WTC11 (cell line): ENCODE results near the gene NPLOC4. TPM values are rescaled to one million over a fixed set of nuclear protein-coding genes. Genes with fewer than 3 reads are reported as not detected.

Experiments
- ATAC-seq: fragments of 200-7000 bp; cut with Tn5 transposase; 2 replicates; pipeline ENCODE4 v1.10.0; 2021; ENCODE audit warnings: mild to moderate bottlenecking, moderate library complexity
- CTCF ChIA-PET: fragments of 300-600 bp; sonication (Branson Sonifier 250); formaldehyde crosslinking; loops from one replicate; lab custom pipeline; 2021; ENCODE audit warnings: antibody characterized with exemption; lab: Charles Lee
- POLR2A ChIA-PET: fragments of 350-600 bp; sonication (Branson Sonifier 250); formaldehyde crosslinking; loops from one replicate; lab custom pipeline; 2021; ENCODE audit warnings: antibody characterized with exemption; lab: Charles Lee
- DNase-seq: peaks from one replicate; pipeline ENCODE4 v3.0.0; 2021; ENCODE audit warnings: low spot score
- H3K27ac Mint-ChIP-seq: 2 replicates; pipeline ENCODE4 v1.8.0; 2021; ENCODE audit warnings: mixed read lengths
- H3K27me3 Mint-ChIP-seq: 2 replicates; pipeline ENCODE4 v1.8.0; 2021; ENCODE audit warnings: low read depth, mild to moderate bottlenecking, moderate library complexity, mixed read lengths
- H3K36me3 Mint-ChIP-seq: 2 replicates; pipeline ENCODE4 v1.8.0; 2021; ENCODE audit warnings: mixed read lengths
- H3K4me1 Mint-ChIP-seq: 2 replicates; pipeline ENCODE4 v1.8.0; 2022; ENCODE audit warnings: mixed read lengths
- H3K4me3 Mint-ChIP-seq: 2 replicates; pipeline ENCODE4 v1.8.0; 2021; ENCODE audit warnings: mild to moderate bottlenecking, moderate library complexity, mixed read lengths
- H3K9me3 Mint-ChIP-seq: 2 replicates; pipeline ENCODE4 v1.8.0; 2021; ENCODE audit warnings: mixed read lengths
- CREM ChIP-seq: sonication (generic); formaldehyde crosslinking; IDR thresholded peaks from 2 replicates; pipeline ENCODE4 v1.8.1; 2022; ENCODE audit warnings: mild to moderate bottlenecking, missing genetic modification reagents, moderate library complexity
- ERG ChIP-seq: fragments of 250-450 bp; sonication (Bioruptor Pico); IDR thresholded peaks from 2 replicates; pipeline ENCODE4 v1.8.0; 2021; ENCODE audit warnings: mild to moderate bottlenecking
- ESRRA ChIP-seq: sonication (generic); formaldehyde crosslinking; IDR thresholded peaks from 2 replicates; pipeline ENCODE4 v1.8.1; 2022; ENCODE audit warnings: mild to moderate bottlenecking, missing genetic modification reagents, borderline replicate concordance
- HMGA2 ChIP-seq: fragments of 250-450 bp; sonication (Bioruptor Pico); IDR thresholded peaks from 2 replicates; pipeline ENCODE4 v1.4.0; 2021; ENCODE audit warnings: mild to moderate bottlenecking, moderate library complexity
- IRF2 ChIP-seq: sonication (generic); formaldehyde crosslinking; IDR thresholded peaks from 2 replicates; pipeline ENCODE4 v1.8.0; 2022; ENCODE audit warnings: low read depth, missing genetic modification reagents, borderline replicate concordance
- KAT7 ChIP-seq: sonication (generic); formaldehyde crosslinking; IDR thresholded peaks from 2 replicates; pipeline ENCODE4 v1.8.1; 2023; ENCODE audit warnings: missing genetic modification reagents, mild to moderate bottlenecking, borderline replicate concordance
- NR2C2 ChIP-seq: sonication (generic); formaldehyde crosslinking; IDR thresholded peaks from 2 replicates; pipeline ENCODE4 v1.8.0; 2022; ENCODE audit warnings: mild to moderate bottlenecking, missing genetic modification reagents
- SMAD3 ChIP-seq: sonication (generic); formaldehyde crosslinking; IDR thresholded peaks from 2 replicates; pipeline ENCODE4 v1.8.0; 2022; ENCODE audit warnings: missing genetic modification reagents, mild to moderate bottlenecking, borderline replicate concordance
- TEAD4 ChIP-seq: sonication (generic); formaldehyde crosslinking; IDR thresholded peaks from 2 replicates; pipeline ENCODE4 v1.8.0; 2022; ENCODE audit warnings: mild to moderate bottlenecking, missing genetic modification reagents
- TP53 ChIP-seq: sonication (generic); formaldehyde crosslinking; IDR thresholded peaks from 2 replicates; pipeline ENCODE4 v1.8.1; 2023; ENCODE audit warnings: mild to moderate bottlenecking, missing genetic modification reagents
- ZBTB21 ChIP-seq: sonication (generic); formaldehyde crosslinking; IDR thresholded peaks from 2 replicates; pipeline ENCODE4 v1.8.1; 2023; ENCODE audit warnings: mild to moderate bottlenecking, missing genetic modification reagents, borderline replicate concordance
- ZNF232 ChIP-seq: sonication (generic); formaldehyde crosslinking; IDR thresholded peaks from 2 replicates; pipeline ENCODE4 v1.8.0; 2022; ENCODE audit warnings: mild to moderate bottlenecking, missing genetic modification reagents
- total RNA-seq: library from RNA; stranded (reverse); gene quantifications from 3 replicates; pipeline ENCODE4 v1.2.3, GENCODE V29; 2021
- TF ChIP-seq, protein P1 (sequence below): fragments of 200-600 bp; IDR thresholded peaks from 2 replicates; pipeline ENCODE4 v1.8.0; 2022; ENCODE audit warnings: antibody characterized with exemption
- TF ChIP-seq, protein P2 (sequence below): sonication (generic); formaldehyde crosslinking; IDR thresholded peaks from 2 replicates; pipeline ENCODE4 v1.8.0; 2023; ENCODE audit warnings: missing genetic modification reagents, mild to moderate bottlenecking, borderline replicate concordance
- TF ChIP-seq, protein P3 (sequence below): sonication (generic); formaldehyde crosslinking; IDR thresholded peaks from 2 replicates; pipeline ENCODE4 v1.8.1; 2022; ENCODE audit warnings: low read depth, missing genetic modification reagents, borderline replicate concordance
- TF ChIP-seq, protein P4 (sequence below): sonication (generic); formaldehyde crosslinking; IDR thresholded peaks from 2 replicates; pipeline ENCODE4 v1.8.1; 2023; ENCODE audit warnings: mild to moderate bottlenecking, missing genetic modification reagents, borderline replicate concordance

Gene NPLOC4
- total RNA-seq, 1 experiment from 2014 or later = 83.5 TPM

GRCh38 chr17:81599719-81600486 is 37.0 kb downstream of the NPLOC4 start (continued):
- TF ChIP-seq, protein P1, sequence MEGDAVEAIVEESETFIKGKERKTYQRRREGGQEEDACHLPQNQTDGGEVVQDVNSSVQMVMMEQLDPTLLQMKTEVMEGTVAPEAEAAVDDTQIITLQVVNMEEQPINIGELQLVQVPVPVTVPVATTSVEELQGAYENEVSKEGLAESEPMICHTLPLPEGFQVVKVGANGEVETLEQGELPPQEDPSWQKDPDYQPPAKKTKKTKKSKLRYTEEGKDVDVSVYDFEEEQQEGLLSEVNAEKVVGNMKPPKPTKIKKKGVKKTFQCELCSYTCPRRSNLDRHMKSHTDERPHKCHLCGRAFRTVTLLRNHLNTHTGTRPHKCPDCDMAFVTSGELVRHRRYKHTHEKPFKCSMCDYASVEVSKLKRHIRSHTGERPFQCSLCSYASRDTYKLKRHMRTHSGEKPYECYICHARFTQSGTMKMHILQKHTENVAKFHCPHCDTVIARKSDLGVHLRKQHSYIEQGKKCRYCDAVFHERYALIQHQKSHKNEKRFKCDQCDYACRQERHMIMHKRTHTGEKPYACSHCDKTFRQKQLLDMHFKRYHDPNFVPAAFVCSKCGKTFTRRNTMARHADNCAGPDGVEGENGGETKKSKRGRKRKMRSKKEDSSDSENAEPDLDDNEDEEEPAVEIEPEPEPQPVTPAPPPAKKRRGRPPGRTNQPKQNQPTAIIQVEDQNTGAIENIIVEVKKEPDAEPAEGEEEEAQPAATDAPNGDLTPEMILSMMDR = no peak
- no peak for TF ChIP-seq TP53
- no peak for TF ChIP-seq ZNF232
- TF ChIP-seq ESRRA (CRISPR knock-in tag) = no peak
- TF ChIP-seq CREM (CRISPR knock-in tag) = no peak
- TF ChIP-seq SMAD3 (CRISPR knock-in tag) = no peak
- TF ChIP-seq, protein P2, sequence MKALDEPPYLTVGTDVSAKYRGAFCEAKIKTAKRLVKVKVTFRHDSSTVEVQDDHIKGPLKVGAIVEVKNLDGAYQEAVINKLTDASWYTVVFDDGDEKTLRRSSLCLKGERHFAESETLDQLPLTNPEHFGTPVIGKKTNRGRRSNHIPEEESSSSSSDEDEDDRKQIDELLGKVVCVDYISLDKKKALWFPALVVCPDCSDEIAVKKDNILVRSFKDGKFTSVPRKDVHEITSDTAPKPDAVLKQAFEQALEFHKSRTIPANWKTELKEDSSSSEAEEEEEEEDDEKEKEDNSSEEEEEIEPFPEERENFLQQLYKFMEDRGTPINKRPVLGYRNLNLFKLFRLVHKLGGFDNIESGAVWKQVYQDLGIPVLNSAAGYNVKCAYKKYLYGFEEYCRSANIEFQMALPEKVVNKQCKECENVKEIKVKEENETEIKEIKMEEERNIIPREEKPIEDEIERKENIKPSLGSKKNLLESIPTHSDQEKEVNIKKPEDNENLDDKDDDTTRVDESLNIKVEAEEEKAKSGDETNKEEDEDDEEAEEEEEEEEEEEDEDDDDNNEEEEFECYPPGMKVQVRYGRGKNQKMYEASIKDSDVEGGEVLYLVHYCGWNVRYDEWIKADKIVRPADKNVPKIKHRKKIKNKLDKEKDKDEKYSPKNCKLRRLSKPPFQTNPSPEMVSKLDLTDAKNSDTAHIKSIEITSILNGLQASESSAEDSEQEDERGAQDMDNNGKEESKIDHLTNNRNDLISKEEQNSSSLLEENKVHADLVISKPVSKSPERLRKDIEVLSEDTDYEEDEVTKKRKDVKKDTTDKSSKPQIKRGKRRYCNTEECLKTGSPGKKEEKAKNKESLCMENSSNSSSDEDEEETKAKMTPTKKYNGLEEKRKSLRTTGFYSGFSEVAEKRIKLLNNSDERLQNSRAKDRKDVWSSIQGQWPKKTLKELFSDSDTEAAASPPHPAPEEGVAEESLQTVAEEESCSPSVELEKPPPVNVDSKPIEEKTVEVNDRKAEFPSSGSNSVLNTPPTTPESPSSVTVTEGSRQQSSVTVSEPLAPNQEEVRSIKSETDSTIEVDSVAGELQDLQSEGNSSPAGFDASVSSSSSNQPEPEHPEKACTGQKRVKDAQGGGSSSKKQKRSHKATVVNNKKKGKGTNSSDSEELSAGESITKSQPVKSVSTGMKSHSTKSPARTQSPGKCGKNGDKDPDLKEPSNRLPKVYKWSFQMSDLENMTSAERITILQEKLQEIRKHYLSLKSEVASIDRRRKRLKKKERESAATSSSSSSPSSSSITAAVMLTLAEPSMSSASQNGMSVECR (CRISPR knock-in tag) = no peak
- TF ChIP-seq, protein P3, sequence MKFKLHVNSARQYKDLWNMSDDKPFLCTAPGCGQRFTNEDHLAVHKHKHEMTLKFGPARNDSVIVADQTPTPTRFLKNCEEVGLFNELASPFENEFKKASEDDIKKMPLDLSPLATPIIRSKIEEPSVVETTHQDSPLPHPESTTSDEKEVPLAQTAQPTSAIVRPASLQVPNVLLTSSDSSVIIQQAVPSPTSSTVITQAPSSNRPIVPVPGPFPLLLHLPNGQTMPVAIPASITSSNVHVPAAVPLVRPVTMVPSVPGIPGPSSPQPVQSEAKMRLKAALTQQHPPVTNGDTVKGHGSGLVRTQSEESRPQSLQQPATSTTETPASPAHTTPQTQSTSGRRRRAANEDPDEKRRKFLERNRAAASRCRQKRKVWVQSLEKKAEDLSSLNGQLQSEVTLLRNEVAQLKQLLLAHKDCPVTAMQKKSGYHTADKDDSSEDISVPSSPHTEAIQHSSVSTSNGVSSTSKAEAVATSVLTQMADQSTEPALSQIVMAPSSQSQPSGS (CRISPR knock-in tag) = no peak
- no peak for TF ChIP-seq HMGA2 (CRISPR knock-in tag)

GRCh38 chr17:81593105-81593871 is 43.6 kb downstream of the NPLOC4 start:
- H3K36me3 Mint-ChIP-seq = peaks cover 58% of the 10 kb centered on the region
- H3K9me3 Mint-ChIP-seq = no peaks in the 10 kb centered on the region
- H3K27ac Mint-ChIP-seq = peak overlapping the region; percentile 61; the same call in 1 of the 2 replicates
- no peak overlapping the region for H3K4me3 Mint-ChIP-seq
- DNase-seq (no peak), ATAC-seq (no peak)
- ChIA-PET POLR2A (no interaction called here), CTCF (interaction anchor here (0.7 kb wide), 1 partner anchor 229 kb away, joined by 4 read pairs; no protein-coding TSS in a partner anchor)
- no peaks in the 10 kb centered on the region for H3K4me1 Mint-ChIP-seq
- no peaks in the 10 kb centered on the region for H3K27me3 Mint-ChIP-seq
- TF ChIP-seq ZNF232 (no peak), IRF2 (CRISPR knock-in tag) (no peak), NR2C2 (CRISPR knock-in tag) (no peak)

DNA sequence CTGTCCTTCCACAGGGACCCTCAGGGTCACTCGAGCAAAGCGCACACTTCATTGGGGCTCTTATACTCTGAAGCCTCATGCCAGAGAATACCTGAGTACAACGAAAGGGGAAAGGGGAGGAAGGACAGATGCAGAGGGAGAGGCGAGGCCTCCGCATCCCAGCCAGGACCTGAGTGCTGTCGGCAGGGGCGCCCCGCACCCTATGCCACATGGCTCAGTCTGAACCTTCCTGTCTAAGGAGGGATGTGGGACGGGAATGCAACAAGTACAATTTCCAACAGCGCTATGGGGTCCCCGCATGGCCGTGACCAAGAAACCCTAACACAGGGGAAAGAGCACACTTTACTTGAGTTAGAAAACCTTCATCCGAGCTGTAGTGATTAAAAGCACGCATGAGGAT is 44.9 kb downstream of the NPLOC4 start:
- Mint-ChIP-seq H3K27me3 (no peaks in the 10 kb centered on the region), H3K27ac (no peak overlapping the region), H3K9me3 (no peaks in the 10 kb centered on the region), H3K4me1 (no peaks in the 10 kb centered on the region), H3K4me3 (no peak overlapping the region), H3K36me3 (peaks cover 57% of the 10 kb centered on the region)
- no peak for DNase-seq
- ATAC-seq = no peak
- CTCF ChIA-PET = no interaction called here
- POLR2A ChIA-PET = no interaction called here
- TF ChIP-seq, protein P4, sequence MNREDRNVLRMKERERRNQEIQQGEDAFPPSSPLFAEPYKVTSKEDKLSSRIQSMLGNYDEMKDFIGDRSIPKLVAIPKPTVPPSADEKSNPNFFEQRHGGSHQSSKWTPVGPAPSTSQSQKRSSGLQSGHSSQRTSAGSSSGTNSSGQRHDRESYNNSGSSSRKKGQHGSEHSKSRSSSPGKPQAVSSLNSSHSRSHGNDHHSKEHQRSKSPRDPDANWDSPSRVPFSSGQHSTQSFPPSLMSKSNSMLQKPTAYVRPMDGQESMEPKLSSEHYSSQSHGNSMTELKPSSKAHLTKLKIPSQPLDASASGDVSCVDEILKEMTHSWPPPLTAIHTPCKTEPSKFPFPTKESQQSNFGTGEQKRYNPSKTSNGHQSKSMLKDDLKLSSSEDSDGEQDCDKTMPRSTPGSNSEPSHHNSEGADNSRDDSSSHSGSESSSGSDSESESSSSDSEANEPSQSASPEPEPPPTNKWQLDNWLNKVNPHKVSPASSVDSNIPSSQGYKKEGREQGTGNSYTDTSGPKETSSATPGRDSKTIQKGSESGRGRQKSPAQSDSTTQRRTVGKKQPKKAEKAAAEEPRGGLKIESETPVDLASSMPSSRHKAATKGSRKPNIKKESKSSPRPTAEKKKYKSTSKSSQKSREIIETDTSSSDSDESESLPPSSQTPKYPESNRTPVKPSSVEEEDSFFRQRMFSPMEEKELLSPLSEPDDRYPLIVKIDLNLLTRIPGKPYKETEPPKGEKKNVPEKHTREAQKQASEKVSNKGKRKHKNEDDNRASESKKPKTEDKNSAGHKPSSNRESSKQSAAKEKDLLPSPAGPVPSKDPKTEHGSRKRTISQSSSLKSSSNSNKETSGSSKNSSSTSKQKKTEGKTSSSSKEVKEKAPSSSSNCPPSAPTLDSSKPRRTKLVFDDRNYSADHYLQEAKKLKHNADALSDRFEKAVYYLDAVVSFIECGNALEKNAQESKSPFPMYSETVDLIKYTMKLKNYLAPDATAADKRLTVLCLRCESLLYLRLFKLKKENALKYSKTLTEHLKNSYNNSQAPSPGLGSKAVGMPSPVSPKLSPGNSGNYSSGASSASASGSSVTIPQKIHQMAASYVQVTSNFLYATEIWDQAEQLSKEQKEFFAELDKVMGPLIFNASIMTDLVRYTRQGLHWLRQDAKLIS = no peak
- TF ChIP-seq ERG (CRISPR knock-in tag) (no peak), ZBTB21 (CRISPR knock-in tag) (no peak), HMGA2 (CRISPR knock-in tag) (no peak), TEAD4 (CRISPR knock-in tag) (no peak), KAT7 (CRISPR knock-in tag) (no peak)
